Adrenal gland (tissue), 5 donors: ENCODE data around the gene UPK1B.

Experiments used
- CTCF ChIP-seq, 6 experiments: fragments of 450-650 bp in 4 of 6; fragments of 200-600 bp in 2 of 6; sonication (generic) in 1 of 6; IDR thresholded peaks; 1 replicate in 5 of 6; 2 replicates in 1 of 6; pipeline versions ENCODE4 v1.5.1 to v1.8.0; 2016 to 2021; ENCODE audit warnings: antibody characterized with exemption in 6 of 6, mild to moderate bottlenecking in 2 of 6, moderate library complexity in 1 of 6
- POLR2A ChIP-seq, 2 donors: fragments of 450-650 bp; IDR thresholded peaks; one replicate each; pipeline ENCODE4 v1.6.1; 2017; ENCODE audit warnings: antibody characterized with exemption in 2 of 2, mild to moderate bottlenecking in 2 of 2, moderate library complexity in 1 of 2
- donor health status: DM: no; HTN: no; CAD: no.

GRCh38 chr3:119237299-119237698, 63.9 kb downstream of the UPK1B start:
- TF ChIP-seq CTCF (IDR thresholded peaks at IDR 0.05): no peak
- no peak for TF ChIP-seq POLR2A (IDR thresholded peaks at IDR 0.05)
